Gastroesophageal sphincter (tissue), 3 donors: ENCODE measurements around the gene NEMP2.

ENCODE experiments used
- EP300 ChIP-seq: sonication (generic); formaldehyde crosslinking; IDR thresholded peaks from one replicate; pipeline ENCODE4 v1.6.1; 2017; ENCODE audit warnings: antibody characterized with exemption, mild to moderate bottlenecking
- POLR2A ChIP-seq, 2 donors: fragments of 450-650 bp; IDR thresholded peaks; one replicate each; pipeline ENCODE4 v1.6.1; 2017; ENCODE audit warnings: antibody characterized with exemption in 2 of 2, mild to moderate bottlenecking in 2 of 2, moderate library complexity in 1 of 2
- POLR2AphosphoS5 ChIP-seq: sonication (generic); formaldehyde crosslinking; IDR thresholded peaks from one replicate; pipeline ENCODE4 v1.6.1; 2017; ENCODE audit warnings: antibody characterized with exemption
- TF ChIP-seq, protein P1 (sequence below), 4 experiments: fragments of 200-600 bp in 2 of 4; fragments of 450-650 bp in 2 of 4; sonication (generic) in 1 of 4; IDR thresholded peaks; one replicate each; pipeline ENCODE4 v1.5.1; 2017 to 2019; ENCODE audit warnings: antibody characterized with exemption in 4 of 4, mild to moderate bottlenecking in 2 of 4, moderate library complexity in 2 of 4

DNA sequence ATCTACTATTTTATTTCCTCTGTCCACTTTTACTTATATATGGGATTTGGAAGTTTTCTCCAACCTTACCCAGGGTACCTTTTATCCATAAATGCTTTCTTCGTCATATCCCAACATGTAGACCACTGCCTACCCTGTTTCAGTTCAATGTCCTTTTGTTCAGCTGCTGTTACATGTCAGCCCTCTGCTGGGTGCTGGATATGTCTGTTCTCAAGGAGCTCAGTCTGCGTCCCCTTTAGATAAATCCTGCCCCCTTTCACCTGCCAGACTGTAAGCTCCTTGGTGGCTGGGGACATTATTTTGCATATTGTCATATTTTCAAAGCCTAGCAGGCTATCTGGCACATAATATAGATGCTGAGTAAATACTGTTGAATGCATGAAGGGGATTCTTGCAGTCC lies 53.2 kb downstream of the NEMP2 start:
- TF ChIP-seq, protein P1, sequence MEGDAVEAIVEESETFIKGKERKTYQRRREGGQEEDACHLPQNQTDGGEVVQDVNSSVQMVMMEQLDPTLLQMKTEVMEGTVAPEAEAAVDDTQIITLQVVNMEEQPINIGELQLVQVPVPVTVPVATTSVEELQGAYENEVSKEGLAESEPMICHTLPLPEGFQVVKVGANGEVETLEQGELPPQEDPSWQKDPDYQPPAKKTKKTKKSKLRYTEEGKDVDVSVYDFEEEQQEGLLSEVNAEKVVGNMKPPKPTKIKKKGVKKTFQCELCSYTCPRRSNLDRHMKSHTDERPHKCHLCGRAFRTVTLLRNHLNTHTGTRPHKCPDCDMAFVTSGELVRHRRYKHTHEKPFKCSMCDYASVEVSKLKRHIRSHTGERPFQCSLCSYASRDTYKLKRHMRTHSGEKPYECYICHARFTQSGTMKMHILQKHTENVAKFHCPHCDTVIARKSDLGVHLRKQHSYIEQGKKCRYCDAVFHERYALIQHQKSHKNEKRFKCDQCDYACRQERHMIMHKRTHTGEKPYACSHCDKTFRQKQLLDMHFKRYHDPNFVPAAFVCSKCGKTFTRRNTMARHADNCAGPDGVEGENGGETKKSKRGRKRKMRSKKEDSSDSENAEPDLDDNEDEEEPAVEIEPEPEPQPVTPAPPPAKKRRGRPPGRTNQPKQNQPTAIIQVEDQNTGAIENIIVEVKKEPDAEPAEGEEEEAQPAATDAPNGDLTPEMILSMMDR (IDR thresholded peaks at IDR 0.05), result no peak
- no peak for TF ChIP-seq POLR2A (IDR thresholded peaks at IDR 0.05)
- TF ChIP-seq POLR2AphosphoS5, result no peak
- no peak for TF ChIP-seq EP300
